ENCODE measurements around the gene TBC1D21. TPM values are rescaled to one million over a fixed set of nuclear protein-coding genes. Genes with fewer than 3 reads are reported as not detected.

Gene TBC1D21
- polyA plus RNA-seq, 3 donors = not detected

DNA sequence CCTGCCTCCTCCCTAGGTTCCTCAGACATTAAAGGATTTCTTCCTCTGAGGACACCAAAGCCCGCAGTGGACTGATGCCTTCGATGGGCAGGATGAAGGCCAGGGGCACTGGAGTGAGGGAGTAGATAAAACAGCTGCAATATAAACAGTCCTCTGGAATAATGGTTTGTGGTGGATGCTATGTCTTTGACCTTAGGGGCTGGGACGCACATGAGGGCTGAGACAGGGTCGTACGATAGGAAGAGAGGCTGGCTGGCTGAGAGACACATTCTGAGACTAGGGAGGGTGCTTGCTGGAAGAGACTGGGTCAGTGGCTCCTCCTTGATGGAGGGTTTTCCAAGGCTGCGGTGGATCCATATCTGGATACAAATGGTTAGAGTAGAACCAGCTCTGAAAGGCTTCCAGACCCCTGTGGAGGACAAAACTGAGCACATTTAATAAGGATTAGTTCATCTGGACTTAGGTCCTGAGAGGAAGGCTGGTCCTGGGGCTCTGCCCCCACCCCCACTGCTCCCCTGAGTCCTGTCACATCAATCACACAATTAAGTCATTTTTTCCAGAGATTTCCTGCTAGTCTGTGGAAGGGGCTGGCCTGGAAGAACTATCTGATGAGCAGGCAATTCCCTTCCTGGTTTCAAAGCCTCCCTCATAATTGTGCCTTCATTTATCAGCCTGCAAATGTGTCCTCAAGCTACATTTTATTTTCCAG is 15.8 kb downstream of the TBC1D21 start:
- DNase-seq = no peak
- H3K36me3 Mint-ChIP-seq = no peaks in the 10 kb centered on the region
- Histone ChIP-seq H3K4me1 (ENCODE audit: control insufficient read depth in 1 of 2, insufficient read depth in 2 of 2, low read length in 2 of 2) (no peaks in the 10 kb centered on the region), H3K27me3 (ENCODE audit: control insufficient read depth in 2 of 2, insufficient read depth in 2 of 2, low read length in 2 of 2) (no peaks in the 10 kb centered on the region), H4K20me1 (ENCODE audit: insufficient read depth, low read length) (no peaks in the 10 kb centered on the region), H3K4me2 (replicated peaks; ENCODE audit: extremely low read depth, low read length, poor library complexity, severe bottlenecking) (no peak overlapping the region), H3K27ac (ENCODE audit: low read depth in 1 of 2, low read length in 2 of 2) (no peak overlapping the region), H3K36me3 (replicated peaks in 1 of 2; ENCODE audit: control insufficient read depth in 1 of 2, insufficient read depth in 2 of 2, low read length in 2 of 2) (no peaks in the 10 kb centered on the region), H3K9me3 (replicated peaks in 1 of 2; ENCODE audit: control insufficient read depth in 1 of 2, insufficient read depth in 1 of 2, low read length in 2 of 2) (peaks cover 0 to 13% of the 10 kb centered on the region in 2 donors), H2AFZ (ENCODE audit: insufficient read depth, low read depth, low read length, poor library complexity, severe bottlenecking) (no peak overlapping the region), H3K9ac (ENCODE audit: insufficient read depth, low read length, poor library complexity, severe bottlenecking) (no peak overlapping the region), H3K79me2 (ENCODE audit: insufficient read depth, low read length) (no peaks in the 10 kb centered on the region), H3K4me3 (replicated peaks in 1 of 3; ENCODE audit: low read depth in 2 of 3, low read length in 3 of 3) (no peak overlapping the region)
- H3K4me1 Mint-ChIP-seq = no peaks in the 10 kb centered on the region
- H3K27me3 Mint-ChIP-seq (ENCODE audit: low read depth in 3 of 3) = peaks cover 10 to 16% (median 10%) of the 10 kb centered on the region in 3 donors
- no peak overlapping the region for H3K4me3 Mint-ChIP-seq
- intact Hi-C loops (cut with micrococcal nuclease) = no loop called here
- H3K27ac Mint-ChIP-seq = peak overlapping the region in 1 of 7 donors; percentile 19
- TF ChIP-seq, protein P1, sequence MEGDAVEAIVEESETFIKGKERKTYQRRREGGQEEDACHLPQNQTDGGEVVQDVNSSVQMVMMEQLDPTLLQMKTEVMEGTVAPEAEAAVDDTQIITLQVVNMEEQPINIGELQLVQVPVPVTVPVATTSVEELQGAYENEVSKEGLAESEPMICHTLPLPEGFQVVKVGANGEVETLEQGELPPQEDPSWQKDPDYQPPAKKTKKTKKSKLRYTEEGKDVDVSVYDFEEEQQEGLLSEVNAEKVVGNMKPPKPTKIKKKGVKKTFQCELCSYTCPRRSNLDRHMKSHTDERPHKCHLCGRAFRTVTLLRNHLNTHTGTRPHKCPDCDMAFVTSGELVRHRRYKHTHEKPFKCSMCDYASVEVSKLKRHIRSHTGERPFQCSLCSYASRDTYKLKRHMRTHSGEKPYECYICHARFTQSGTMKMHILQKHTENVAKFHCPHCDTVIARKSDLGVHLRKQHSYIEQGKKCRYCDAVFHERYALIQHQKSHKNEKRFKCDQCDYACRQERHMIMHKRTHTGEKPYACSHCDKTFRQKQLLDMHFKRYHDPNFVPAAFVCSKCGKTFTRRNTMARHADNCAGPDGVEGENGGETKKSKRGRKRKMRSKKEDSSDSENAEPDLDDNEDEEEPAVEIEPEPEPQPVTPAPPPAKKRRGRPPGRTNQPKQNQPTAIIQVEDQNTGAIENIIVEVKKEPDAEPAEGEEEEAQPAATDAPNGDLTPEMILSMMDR (IDR thresholded peaks at IDR 0.05) = no peak
- H3K9me3 Mint-ChIP-seq = peaks cover 3 to 11% (median 5%) of the 10 kb centered on the region in 7 donors
- WGBS (ENCODE audit: insufficient coverage) = 94% methylated on average over 3 of the region's 6 CpGs

DNA sequence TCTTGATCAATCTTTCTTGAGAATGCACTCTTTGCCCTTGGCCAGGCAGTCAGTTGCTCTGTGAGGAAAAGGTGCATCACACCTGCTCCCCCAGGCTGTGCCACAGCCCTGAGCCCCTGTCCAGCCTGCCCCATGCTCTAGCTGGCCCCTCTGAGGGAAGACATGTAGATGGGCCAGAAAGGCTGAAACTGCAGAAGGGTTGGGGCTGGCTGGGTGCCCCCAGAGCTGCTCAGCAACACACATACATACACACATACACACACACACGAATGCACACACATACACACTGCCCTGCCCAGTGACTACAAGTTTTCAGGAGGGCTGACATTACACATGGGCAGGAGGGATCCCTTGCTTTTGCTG is 16.4 kb downstream of the TBC1D21 start:
- no peak overlapping the region for H3K4me3 ChIP-seq (replicated peaks in 1 of 3; ENCODE audit: low read depth in 2 of 3, low read length in 3 of 3)
- no peaks in the 10 kb centered on the region for H3K4me1 ChIP-seq (ENCODE audit: control insufficient read depth in 1 of 2, insufficient read depth in 2 of 2, low read length in 2 of 2)
- H4K20me1 ChIP-seq (ENCODE audit: insufficient read depth, low read length) = no peaks in the 10 kb centered on the region
- no peaks in the 10 kb centered on the region for H3K79me2 ChIP-seq (ENCODE audit: insufficient read depth, low read length)
- TF ChIP-seq, protein P1 (IDR thresholded peaks at IDR 0.05) = no peak
- H3K27ac ChIP-seq (ENCODE audit: low read depth in 1 of 2, low read length in 2 of 2) = no peak overlapping the region
- no peaks in the 10 kb centered on the region for H3K36me3 Mint-ChIP-seq
- H3K9me3 Mint-ChIP-seq = peaks cover 3 to 11% (median 5%) of the 10 kb centered on the region in 7 donors
- H2AFZ ChIP-seq (ENCODE audit: insufficient read depth, low read depth, low read length, poor library complexity, severe bottlenecking) = no peak overlapping the region
- no peaks in the 10 kb centered on the region for H3K36me3 ChIP-seq (replicated peaks in 1 of 2; ENCODE audit: control insufficient read depth in 1 of 2, insufficient read depth in 2 of 2, low read length in 2 of 2)
- H3K27me3 Mint-ChIP-seq (ENCODE audit: low read depth in 3 of 3) = peaks cover 8 to 16% (median 10%) of the 10 kb centered on the region in 3 donors
- no peak overlapping the region for H3K4me3 Mint-ChIP-seq
- WGBS (ENCODE audit: insufficient coverage) = no CpG with 5 or more reads among the region's 1 CpG
- no peaks in the 10 kb centered on the region for H3K4me1 Mint-ChIP-seq
- no peak for DNase-seq
- no peak overlapping the region for H3K9ac ChIP-seq (ENCODE audit: insufficient read depth, low read length, poor library complexity, severe bottlenecking)
- peak overlapping the region in 1 of 7 donors; percentile 6 for H3K27ac Mint-ChIP-seq
- H3K4me2 ChIP-seq (replicated peaks; ENCODE audit: extremely low read depth, low read length, poor library complexity, severe bottlenecking) = no peak overlapping the region
- H3K9me3 ChIP-seq (replicated peaks in 1 of 2; ENCODE audit: control insufficient read depth in 1 of 2, insufficient read depth in 1 of 2, low read length in 2 of 2) = peaks cover 0 to 13% of the 10 kb centered on the region in 2 donors
- intact Hi-C loops (cut with micrococcal nuclease) = no loop called here
- H3K27me3 ChIP-seq (ENCODE audit: control insufficient read depth in 2 of 2, insufficient read depth in 2 of 2, low read length in 2 of 2) = no peaks in the 10 kb centered on the region
